ENCODE measurements around the gene LMO7. TPM values are rescaled to one million over a fixed set of nuclear protein-coding genes. Genes with fewer than 3 reads are reported as not detected.

Gene LMO7
- total and polyA plus RNA-seq, 2 of the 4 experiments (the other 2 are of a cell fraction) = 266 to 367 TPM

GRCh38 chr13:75770164-75770563, 134.0 kb downstream of the LMO7 start:
- Histone ChIP-seq H3K9me3 (ENCODE audit: control insufficient read depth, insufficient read depth, low read length) (no peaks in the 10 kb centered on the region), H2BK5ac (ENCODE audit: low read depth, low read length, poor library complexity, severe bottlenecking) (peak overlapping the region; percentile 98), H4K20me1 (ENCODE audit: insufficient read depth, low read length) (peaks cover 60% of the 10 kb centered on the region; the same call in 1 of the 2 replicates), H3K27ac (ENCODE audit: insufficient read depth, low read length) (peak overlapping the region; percentile 99), H3K4ac (ENCODE audit: low read depth, low read length) (peak overlapping the region; percentile 62), H2AFZ (replicated peaks; ENCODE audit: low read length, poor library complexity) (no peak overlapping the region), H3K9me1 (ENCODE audit: insufficient read depth, low read length) (peaks cover 2% of the 10 kb centered on the region; the same call in 1 of the 2 replicates), H3K4me2 (ENCODE audit: low read depth, low read length) (peak overlapping the region; percentile 69), H2AK9ac (replicated peaks; ENCODE audit: low read depth, low read length, poor library complexity) (no peak overlapping the region), H3K14ac (replicated peaks; ENCODE audit: low read depth, low read length) (peak overlapping the region; percentile 40), H3K79me1 (ENCODE audit: low read depth in 1 of 2, low read length in 2 of 2) (peaks cover 16 to 49% of the 10 kb centered on the region in 2 experiments), H3K56ac (ENCODE audit: extremely low read depth, insufficient read depth, low read length) (peak overlapping the region; percentile 65; the same call in 1 of the 2 replicates), H3K23ac (ENCODE audit: low read depth, low read length) (peak overlapping the region; percentile 37; the same call in 1 of the 2 replicates), H4K91ac (ENCODE audit: insufficient read depth, low read depth, low read length) (peak overlapping the region; percentile 71), H2BK120ac (ENCODE audit: low read depth, low read length) (peak overlapping the region; percentile 48), H3K18ac (ENCODE audit: low read depth, low read length) (peak overlapping the region; percentile 84), H3K27me3 (ENCODE audit: control insufficient read depth, insufficient read depth, low read length) (no peaks in the 10 kb centered on the region), H2AK5ac (ENCODE audit: low read depth, low read length) (no peak overlapping the region), H4K5ac (ENCODE audit: low read depth, low read length) (peak overlapping the region; percentile 92), H3K9ac (ENCODE audit: low read depth, low read length) (peak overlapping the region; percentile 29; the same call in 1 of the 2 replicates), H3K4me3 (ENCODE audit: insufficient read depth, low read depth, low read length) (no peak overlapping the region), H2BK20ac (ENCODE audit: low read depth, low read length) (peak overlapping the region; percentile 38; the same call in 1 of the 2 replicates), H4K8ac (ENCODE audit: low read depth in 2 of 2, low read length in 2 of 2) (peak overlapping the region; percentile 40 to 50; a peak in 3 of 4 replicates), H3K36me3 (ENCODE audit: control insufficient read depth, insufficient read depth, low read length) (no peaks in the 10 kb centered on the region; the same call in 1 of the 2 replicates), H2BK15ac (ENCODE audit: low read depth, low read length) (0 out of 3 replicates have a peak overlapping the region, but pooled peaks have one; percentile 41), H3K4me1 (ENCODE audit: control insufficient read depth, insufficient read depth, low read length) (peaks cover 20% of the 10 kb centered on the region)
- no peak for DNase-seq
- no peak for ATAC-seq (ENCODE audit: low read depth)
- BruUV-seq (replicated peaks) = no TSS peak
- TF ChIP-seq MAZ (IDR thresholded peaks at IDR 0.05; ENCODE audit: borderline replicate concordance, low read depth, low read length) (no peak), CTCF (conservative IDR thresholded peaks at IDR 0.05; ENCODE audit: low read depth, low read length) (no peak), CHD1 (IDR thresholded peaks at IDR 0.05; ENCODE audit: low read depth, low read length) (no peak), SMC3 (IDR thresholded peaks at IDR 0.05; ENCODE audit: low read depth, low read length) (no peak), CEBPB (IDR thresholded peaks at IDR 0.05; ENCODE audit: low read depth, low read length) (no peak), POLR2A (IDR thresholded peaks at IDR 0.05; ENCODE audit: low read depth, low read length) (no peak), RAD21 (IDR thresholded peaks at IDR 0.05; ENCODE audit: low read length) (no peak), MXI1 (IDR thresholded peaks at IDR 0.05; ENCODE audit: borderline replicate concordance, low read depth, low read length) (no peak), MAFK (IDR thresholded peaks at IDR 0.05; ENCODE audit: low read depth, low read length) (no peak), NFE2L2 (IDR thresholded peaks at IDR 0.05; ENCODE audit: low read depth, low read length) (no peak), USF2 (IDR thresholded peaks at IDR 0.05; ENCODE audit: low read depth, low read length) (no peak)
- CTCF ChIA-PET = interaction anchor here (0.6 to 1.0 kb wide), 2 partner anchors 69 to 84 kb away, joined by 3 to 4 read pairs; no protein-coding TSS in a partner anchor
- in situ Hi-C loops (cut with MboI; ENCODE audit: low sequenced_read_pairs) = no loop called here
- dilution Hi-C loops (cut with HindIII; ENCODE audit: low sequenced_read_pairs, unreplicated experiment) = no loop called here
- intact Hi-C loops (cut with micrococcal nuclease) = no loop called here
- POLR2A ChIA-PET (ENCODE audit: unreplicated experiment) = no interaction called here
- WGBS, 2 experiments (ENCODE audit: extremely low coverage in 2 of 2, insufficient read length in 1 of 2) = no CpG with 5 or more reads among the region's 1 CpG
